ENCODE measurements around the gene FGF14. TPM values are rescaled to one million over a fixed set of nuclear protein-coding genes. Genes with fewer than 3 reads are reported as not detected.
"Not testable (repeated sequence)": the region's sequence is repeated elsewhere in the genome, so short reads cannot be mapped to it uniquely, and the experiment has no call there.

Gene FGF14
- total and polyA plus RNA-seq, 2 experiments from 2014 or later, result 0.03 TPM; not detected in 1

- H2AFZ ChIP-seq; H3K9me2 ChIP-seq (ENCODE audit: insufficient read depth); H3K79me2 ChIP-seq (replicated peaks; ENCODE audit: insufficient read depth); H3K9me3 Mint-ChIP-seq; H3K27me3 ChIP-seq (ENCODE audit: insufficient read depth); DNase-seq (ENCODE audit: low spot score); H3K27ac Mint-ChIP-seq; H3K36me3 ChIP-seq (ENCODE audit: insufficient read depth); H3F3A ChIP-seq (replicated peaks; ENCODE audit: low read depth); H3K4me1 Mint-ChIP-seq; ATAC-seq; H3K4me3 Mint-ChIP-seq; H4K20me1 ChIP-seq (replicated peaks; ENCODE audit: insufficient read depth); H3K4me1 ChIP-seq (ENCODE audit: insufficient read depth); H3K36me3 Mint-ChIP-seq (ENCODE audit: low read depth); H3K27me3 Mint-ChIP-seq (ENCODE audit: insufficient read depth, low read depth, poor library complexity); H3K4me2 ChIP-seq; H3K27ac ChIP-seq (ENCODE audit: low read depth); H3K4me3 ChIP-seq: not testable (repeated sequence)
These were observed 333.5 kb downstream of the FGF14 start for GRCh38 chr13:102068323-102068722.

DNA sequence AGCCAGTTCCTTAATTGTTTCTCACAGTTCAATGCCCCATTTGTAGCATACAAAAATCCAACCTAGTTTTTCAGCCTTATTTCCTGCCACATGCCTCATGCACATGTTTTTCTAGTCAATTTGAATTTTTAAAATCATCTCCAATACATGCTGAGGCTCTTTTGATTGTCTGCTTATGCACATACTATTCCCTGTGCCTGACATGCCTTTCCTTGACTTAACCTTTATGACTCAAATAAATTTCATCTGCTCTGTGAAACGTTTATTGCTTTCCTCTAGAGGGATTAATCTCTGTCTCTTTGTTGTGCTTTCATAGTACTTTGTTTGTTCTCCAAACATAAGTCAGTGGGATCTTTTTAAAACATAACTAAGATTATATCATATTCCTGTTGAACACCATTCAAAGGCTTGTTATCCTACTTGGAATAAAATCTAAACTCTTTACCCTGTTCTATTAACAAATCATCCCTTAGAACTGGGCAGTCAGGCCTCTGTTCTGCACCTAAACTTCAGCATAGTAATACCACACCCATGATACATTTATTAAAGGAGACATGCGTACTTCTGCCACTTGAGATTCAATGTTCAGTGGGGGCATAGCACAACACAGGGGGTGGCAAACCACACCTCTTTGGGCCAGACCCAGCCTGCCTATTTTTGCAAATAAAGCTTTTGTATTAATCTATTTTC lies 346.6 kb downstream of the FGF14 start:
- no peaks in the 10 kb centered on the region for H3K27me3 ChIP-seq (ENCODE audit: insufficient read depth)
- H3K27ac ChIP-seq (ENCODE audit: low read depth), result no peak overlapping the region
- H3K4me3 Mint-ChIP-seq, result no peak overlapping the region
- H3K36me3 Mint-ChIP-seq (ENCODE audit: low read depth), result peaks cover 9% of the 10 kb centered on the region; the same call in 2 of the 3 replicates
- no peaks in the 10 kb centered on the region for H3F3A ChIP-seq (replicated peaks; ENCODE audit: low read depth)
- no peaks in the 10 kb centered on the region for H3K79me2 ChIP-seq (replicated peaks; ENCODE audit: insufficient read depth)
- H3K9me2 ChIP-seq (ENCODE audit: insufficient read depth), result no peaks in the 10 kb centered on the region
- H3K4me3 ChIP-seq, result no peak overlapping the region
- H3K27ac Mint-ChIP-seq, result no peak overlapping the region
- DNase-seq (ENCODE audit: low spot score) (no peak), ATAC-seq (no peak)
- TF ChIP-seq ZNF114 (CRISPR knock-in tag; IDR thresholded peaks at IDR 0.05), result no peak
- H3K4me2 ChIP-seq, result no peak overlapping the region
- no peaks in the 10 kb centered on the region for H3K36me3 ChIP-seq (ENCODE audit: insufficient read depth)
- H3K27me3 Mint-ChIP-seq (ENCODE audit: insufficient read depth, low read depth, poor library complexity), result peaks cover 4% of the 10 kb centered on the region
- H3K4me1 ChIP-seq (ENCODE audit: insufficient read depth), result no peaks in the 10 kb centered on the region
- H4K20me1 ChIP-seq (replicated peaks; ENCODE audit: insufficient read depth), result no peaks in the 10 kb centered on the region
- no peak overlapping the region for H2AFZ ChIP-seq
- no peaks in the 10 kb centered on the region for H3K4me1 Mint-ChIP-seq
- H3K9me3 Mint-ChIP-seq, result peaks cover 25% of the 10 kb centered on the region

- H3K27me3 ChIP-seq (ENCODE audit: insufficient read depth), result no peaks in the 10 kb centered on the region
- H4K20me1 ChIP-seq (replicated peaks; ENCODE audit: insufficient read depth), result no peaks in the 10 kb centered on the region
- Mint-ChIP-seq H3K9me3 (peaks cover 25% of the 10 kb centered on the region), H3K27ac (no peak overlapping the region), H3K4me1 (no peaks in the 10 kb centered on the region; the same call in 2 of the 3 replicates), H3K36me3 (ENCODE audit: low read depth) (peaks cover 9% of the 10 kb centered on the region; the same call in 2 of the 3 replicates), H3K4me3 (no peak overlapping the region), H3K27me3 (ENCODE audit: insufficient read depth, low read depth, poor library complexity) (peaks cover 4% of the 10 kb centered on the region)
- no peaks in the 10 kb centered on the region for H3K79me2 ChIP-seq (replicated peaks; ENCODE audit: insufficient read depth)
- DNase-seq (ENCODE audit: low spot score), result no peak
- no peak overlapping the region for H2AFZ ChIP-seq
- no peaks in the 10 kb centered on the region for H3K9me2 ChIP-seq (ENCODE audit: insufficient read depth)
- no peaks in the 10 kb centered on the region for H3K4me1 ChIP-seq (ENCODE audit: insufficient read depth)
- no peaks in the 10 kb centered on the region for H3K36me3 ChIP-seq (ENCODE audit: insufficient read depth)
- no peak overlapping the region for H3K4me3 ChIP-seq
- TF ChIP-seq ZNF114 (CRISPR knock-in tag; IDR thresholded peaks at IDR 0.05), result no peak
- no peak for TF ChIP-seq ZNF462 (CRISPR knock-in tag; IDR thresholded peaks at IDR 0.05)
- no peak for TF ChIP-seq JUNB (IDR thresholded peaks at IDR 0.05; ENCODE audit: unreplicated experiment)
- TF ChIP-seq EZH2 (IDR thresholded peaks at IDR 0.05; ENCODE audit: low read depth, unreplicated experiment), result no peak
- no peak overlapping the region for H3K4me2 ChIP-seq
- H3F3A ChIP-seq (replicated peaks; ENCODE audit: low read depth), result no peaks in the 10 kb centered on the region
- no peak overlapping the region for H3K27ac ChIP-seq (ENCODE audit: low read depth)
- ATAC-seq, result no peak
These were observed 352.0 kb downstream of the FGF14 start for GRCh38 chr13:102049853-102050252.

Measured in GM23338 (cell line).